Colonic mucosa (tissue), 4 donors: ENCODE results near the gene PEAK3. TPM values are rescaled to one million over a fixed set of nuclear protein-coding genes. Genes with fewer than 3 reads are reported as not detected.

Experiments
- DNase-seq: peaks from one replicate; pipeline ENCODE4 v3.0.0-alpha.2; 2020
- H3K27ac ChIP-seq: fragments of 200-600 bp; one replicate; pipeline ENCODE4 v1.8.0; 2021
- H3K27me3 ChIP-seq: fragments of 200-600 bp; one replicate; pipeline ENCODE4 v1.8.0; 2021
- H3K36me3 ChIP-seq: fragments of 200-600 bp; one replicate; pipeline ENCODE4 v1.8.0; 2021
- H3K4me1 ChIP-seq: fragments of 200-600 bp; one replicate; pipeline ENCODE4 v1.8.0; 2021; ENCODE audit warnings: mild to moderate bottlenecking
- H3K4me3 ChIP-seq: fragments of 200-600 bp; one replicate; pipeline ENCODE4 v1.8.0; 2021
- H3K9ac ChIP-seq, 2 donors: one replicate each; pipeline ENCODE4 v1.7.0; 2013; ENCODE audit warnings: control low read depth in 2 of 2, low read depth in 2 of 2, low read length in 2 of 2
- H3K9me3 ChIP-seq: fragments of 200-600 bp; one replicate; pipeline ENCODE4 v1.8.0; 2021
- intact Hi-C: fragments of 100-400 bp; cut with DNase I; formaldehyde crosslinking; loops from one replicate; pipeline ENCODE4 v1.14.1; 2022
- total RNA-seq, 2 donors: library from RNA; stranded (reverse); fragmentation: NEBNext Ultra II Directional in 1 of 2; extraction: Animal tissue kit (Norgen Biotek cat#: 25700) in 1 of 2; gene quantifications; one replicate each; pipeline ENCODE4 v1.2.1, GENCODE V29; 2021
- TF ChIP-seq, protein P1 (sequence below): fragments of 200-600 bp; IDR thresholded peaks from one replicate; pipeline ENCODE4 v1.8.0; 2022; ENCODE audit warnings: antibody characterized with exemption, mild to moderate bottlenecking
- donor health status: healthy.
- donor health status: DM: no; HTN: no; CAD: no.
- donor health status: DM: no; HTN: no; CAD: no.

PEAK3 gene
- total RNA-seq, 2 donors from 2014 or later: 0.29 to 0.72 TPM

- Histone ChIP-seq H3K9ac (no peak overlapping the region), H3K36me3 (peaks cover 15% of the 10 kb centered on the region), H3K27ac (no peak overlapping the region), H3K27me3 (peaks cover 2% of the 10 kb centered on the region), H3K4me3 (no peak overlapping the region), H3K9me3 (no peaks in the 10 kb centered on the region), H3K4me1 (peaks cover 14% of the 10 kb centered on the region)
- DNase-seq: no peak
- TF ChIP-seq, protein P1, sequence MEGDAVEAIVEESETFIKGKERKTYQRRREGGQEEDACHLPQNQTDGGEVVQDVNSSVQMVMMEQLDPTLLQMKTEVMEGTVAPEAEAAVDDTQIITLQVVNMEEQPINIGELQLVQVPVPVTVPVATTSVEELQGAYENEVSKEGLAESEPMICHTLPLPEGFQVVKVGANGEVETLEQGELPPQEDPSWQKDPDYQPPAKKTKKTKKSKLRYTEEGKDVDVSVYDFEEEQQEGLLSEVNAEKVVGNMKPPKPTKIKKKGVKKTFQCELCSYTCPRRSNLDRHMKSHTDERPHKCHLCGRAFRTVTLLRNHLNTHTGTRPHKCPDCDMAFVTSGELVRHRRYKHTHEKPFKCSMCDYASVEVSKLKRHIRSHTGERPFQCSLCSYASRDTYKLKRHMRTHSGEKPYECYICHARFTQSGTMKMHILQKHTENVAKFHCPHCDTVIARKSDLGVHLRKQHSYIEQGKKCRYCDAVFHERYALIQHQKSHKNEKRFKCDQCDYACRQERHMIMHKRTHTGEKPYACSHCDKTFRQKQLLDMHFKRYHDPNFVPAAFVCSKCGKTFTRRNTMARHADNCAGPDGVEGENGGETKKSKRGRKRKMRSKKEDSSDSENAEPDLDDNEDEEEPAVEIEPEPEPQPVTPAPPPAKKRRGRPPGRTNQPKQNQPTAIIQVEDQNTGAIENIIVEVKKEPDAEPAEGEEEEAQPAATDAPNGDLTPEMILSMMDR: no peak
- intact Hi-C loops: no loop called here
Observed at GRCh38 chr19:2244486-2244885, 37.5 kb downstream of the PEAK3 start.

GRCh38 chr19:2244125-2244411, 37.9 kb downstream of the PEAK3 start:
- DNase-seq: no peak
- H3K9me3 ChIP-seq: no peaks in the 10 kb centered on the region
- H3K27ac ChIP-seq: no peak overlapping the region
- H3K27me3 ChIP-seq: no peaks in the 10 kb centered on the region
- H3K9ac ChIP-seq: no peak overlapping the region
- TF ChIP-seq, protein P1: no peak
- no peak overlapping the region for H3K4me3 ChIP-seq
- intact Hi-C loops: no loop called here
- peaks cover 14% of the 10 kb centered on the region for H3K4me1 ChIP-seq
- H3K36me3 ChIP-seq: peaks cover 15% of the 10 kb centered on the region

DNA sequence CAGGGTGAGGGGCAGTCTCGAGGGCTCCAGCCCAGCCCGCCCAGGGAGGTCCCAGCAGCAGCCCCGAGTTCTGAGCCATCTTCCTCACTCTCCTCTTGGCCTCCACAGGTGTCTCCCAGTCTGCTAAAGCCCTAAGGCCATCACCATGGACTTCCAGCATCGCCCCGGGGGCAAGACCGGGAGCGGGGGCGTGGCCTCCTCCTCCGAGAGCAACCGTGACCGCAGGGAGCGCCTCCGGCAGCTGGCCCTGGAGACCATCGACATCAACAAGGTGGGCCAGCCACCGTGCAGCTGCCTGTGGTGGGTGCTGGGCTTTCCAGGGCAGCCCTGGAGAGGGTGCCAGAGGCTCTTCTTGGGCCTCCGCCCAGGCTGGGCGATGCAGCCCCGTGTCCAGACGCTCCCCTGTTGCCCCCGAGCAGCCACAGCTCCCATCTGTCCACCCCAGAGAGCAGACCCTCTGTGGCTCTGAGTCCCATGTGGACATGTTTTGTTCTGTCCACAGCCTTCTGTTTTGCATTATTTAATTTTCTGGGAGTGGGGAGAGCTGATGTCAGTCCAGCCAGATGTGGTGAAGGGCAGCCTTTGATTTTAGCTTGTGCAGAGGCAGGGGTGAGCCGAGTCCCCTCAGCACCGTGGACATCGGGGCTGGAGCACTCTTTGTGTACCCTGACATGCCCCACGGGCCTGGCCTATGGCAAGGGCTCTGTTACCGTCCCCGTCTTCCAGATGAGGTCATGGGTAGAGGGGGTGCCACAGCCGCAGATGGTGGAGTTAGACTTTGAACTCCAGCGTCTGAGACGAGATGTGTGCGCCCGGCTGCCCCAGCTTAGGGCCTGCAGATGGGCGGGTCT, 38.5 kb downstream of the PEAK3 start:
- Histone ChIP-seq H3K9ac (no peak overlapping the region), H3K4me3 (no peak overlapping the region), H3K36me3 (peaks cover 15% of the 10 kb centered on the region), H3K27me3 (no peaks in the 10 kb centered on the region), H3K9me3 (no peaks in the 10 kb centered on the region), H3K27ac (no peak overlapping the region), H3K4me1 (peaks cover 14% of the 10 kb centered on the region)
- no peak for DNase-seq
- TF ChIP-seq, protein P1: no peak
- intact Hi-C loops: no loop called here

DNA sequence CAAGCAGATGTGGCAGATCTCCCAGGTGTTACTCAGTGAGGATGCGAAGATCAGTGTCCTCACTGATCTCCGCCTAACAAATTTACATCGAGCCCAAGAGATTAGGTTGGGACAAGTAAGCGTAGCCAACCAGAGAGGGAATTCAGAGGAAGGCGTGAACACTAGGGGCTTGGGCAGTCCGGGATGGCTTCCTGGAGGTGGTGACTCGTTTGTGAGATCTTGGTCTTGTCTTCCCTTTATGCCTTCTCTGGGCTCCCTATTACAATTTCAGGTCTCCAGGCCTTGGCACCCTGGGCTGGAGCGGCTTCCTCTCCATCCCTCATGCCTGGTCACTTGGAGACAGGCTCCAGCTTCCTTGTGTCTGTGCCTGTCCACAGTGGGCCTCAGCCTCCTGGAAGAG, 39.2 kb downstream of the PEAK3 start:
- Histone ChIP-seq H3K4me3 (no peak overlapping the region), H3K27ac (no peak overlapping the region), H3K9me3 (no peaks in the 10 kb centered on the region), H3K36me3 (peaks cover 15% of the 10 kb centered on the region), H3K4me1 (peaks cover 19% of the 10 kb centered on the region), H3K9ac (peak overlapping the region in 1 of 2 donors; percentile 19), H3K27me3 (no peaks in the 10 kb centered on the region)
- TF ChIP-seq, protein P1: no peak
- intact Hi-C loops: no loop called here
- DNase-seq: no peak

GRCh38 chr19:2242092-2242537, 39.9 kb downstream of the PEAK3 start:
- Histone ChIP-seq H3K27ac (no peak overlapping the region), H3K36me3 (peaks cover 15% of the 10 kb centered on the region), H3K27me3 (no peaks in the 10 kb centered on the region), H3K4me1 (peaks cover 24% of the 10 kb centered on the region), H3K4me3 (no peak overlapping the region), H3K9ac (peak overlapping the region in 1 of 2 donors; percentile 19), H3K9me3 (no peaks in the 10 kb centered on the region)
- intact Hi-C loops: no loop called here
- TF ChIP-seq, protein P1: no peak
- no peak for DNase-seq
